ENCODE data around the gene RAPGEF1. TPM values are rescaled to one million over a fixed set of nuclear protein-coding genes. Genes with fewer than 3 reads are reported as not detected.

Gene RAPGEF1
- total RNA-seq, 2 experiments from 2014 or later, result 118 to 243 TPM

DNA sequence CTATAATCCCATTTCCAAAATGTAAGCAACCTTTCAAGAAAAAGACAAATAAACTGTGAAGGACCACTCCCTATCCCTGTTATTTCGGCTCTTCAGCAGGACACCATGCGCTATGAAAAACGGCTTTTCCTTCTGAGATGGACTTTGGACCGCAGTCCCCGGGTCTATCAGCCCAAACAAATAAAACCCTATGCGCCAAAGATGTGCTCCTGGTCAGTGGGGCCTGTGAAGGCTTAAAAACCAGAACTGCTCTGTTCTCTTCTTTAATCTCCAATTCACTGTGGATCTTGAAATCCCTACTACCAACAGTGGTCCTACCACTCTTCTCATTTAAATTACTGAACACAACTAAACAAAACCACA lies 33.3 kb downstream of the RAPGEF1 start:
- POLR2A ChIA-PET, result interaction anchor here (1.2 kb wide), 1 partner anchor 25 kb away, joined by 4 read pairs; no protein-coding TSS in a partner anchor
- H3K79me2 ChIP-seq (ENCODE audit: insufficient read depth, low read depth, low read length), result peaks cover 99% of the 10 kb centered on the region

DNA sequence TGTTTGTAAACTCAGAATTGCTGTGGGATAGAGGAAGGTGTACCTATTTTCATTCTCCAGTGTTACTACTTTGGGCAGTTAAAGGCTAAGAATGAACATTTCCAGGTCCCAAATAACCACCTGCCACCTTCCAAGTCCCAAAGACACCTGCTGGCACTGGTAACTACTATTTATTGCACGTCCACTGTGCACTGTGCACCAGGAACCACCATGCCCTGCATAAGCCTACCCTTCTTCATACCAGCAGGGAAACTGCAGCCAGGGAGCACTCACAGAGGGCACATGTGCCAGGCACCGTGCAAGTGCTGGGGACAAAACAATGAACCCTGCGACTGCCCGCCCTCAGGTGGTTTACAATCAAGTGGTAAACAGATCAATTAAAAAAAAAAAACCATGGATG lies 34.9 kb downstream of the RAPGEF1 start:
- Histone ChIP-seq H3K79me2 (ENCODE audit: insufficient read depth, low read depth, low read length) (peaks cover 99% of the 10 kb centered on the region), H3K9me3 (ENCODE audit: low read length) (no peaks in the 10 kb centered on the region), H3K36me3 (ENCODE audit: insufficient read depth, low read length) (peaks cover 25% of the 10 kb centered on the region; the same call in 1 of the 2 replicates), H4K20me1 (ENCODE audit: insufficient read depth, low read length) (peaks cover 47% of the 10 kb centered on the region), H3K9me2 (ENCODE audit: insufficient read depth, low read length) (no peaks in the 10 kb centered on the region), H3K4me1 (ENCODE audit: insufficient read depth, low read length, poor library complexity, severe bottlenecking) (peaks cover 77% of the 10 kb centered on the region), H2AFZ (ENCODE audit: low read length) (no peak overlapping the region), H3K27ac (ENCODE audit: low read depth, low read length, poor library complexity, severe bottlenecking) (peak overlapping the region; percentile 49), H3K4me2 (ENCODE audit: low read length) (peak overlapping the region; percentile 67), H3K4me3 (ENCODE audit: low read depth, low read length, poor library complexity, severe bottlenecking) (peak overlapping the region; percentile 23)
- intact Hi-C loops (cut with micrococcal nuclease; ENCODE audit: unreplicated experiment), result no loop called here
- POLR2A ChIA-PET, result interaction anchor here (0.7 kb wide), 1 partner anchor 20 kb away, joined by 3 read pairs; no protein-coding TSS in a partner anchor
- no TSS peak for BruUV-seq (replicated peaks)
- CTCF ChIA-PET (ENCODE audit: unreplicated experiment), result interaction anchor here (0.6 kb wide), 1 partner anchor 20 kb away, joined by 3 read pairs; no protein-coding TSS in a partner anchor
- no peak for DNase-seq (ENCODE audit: low spot score)
- TF ChIP-seq EZH2phosphoT487 (IDR thresholded peaks at IDR 0.05; ENCODE audit: borderline replicate concordance, low read depth, low read length), result no peak
- TF ChIP-seq, protein P1, sequence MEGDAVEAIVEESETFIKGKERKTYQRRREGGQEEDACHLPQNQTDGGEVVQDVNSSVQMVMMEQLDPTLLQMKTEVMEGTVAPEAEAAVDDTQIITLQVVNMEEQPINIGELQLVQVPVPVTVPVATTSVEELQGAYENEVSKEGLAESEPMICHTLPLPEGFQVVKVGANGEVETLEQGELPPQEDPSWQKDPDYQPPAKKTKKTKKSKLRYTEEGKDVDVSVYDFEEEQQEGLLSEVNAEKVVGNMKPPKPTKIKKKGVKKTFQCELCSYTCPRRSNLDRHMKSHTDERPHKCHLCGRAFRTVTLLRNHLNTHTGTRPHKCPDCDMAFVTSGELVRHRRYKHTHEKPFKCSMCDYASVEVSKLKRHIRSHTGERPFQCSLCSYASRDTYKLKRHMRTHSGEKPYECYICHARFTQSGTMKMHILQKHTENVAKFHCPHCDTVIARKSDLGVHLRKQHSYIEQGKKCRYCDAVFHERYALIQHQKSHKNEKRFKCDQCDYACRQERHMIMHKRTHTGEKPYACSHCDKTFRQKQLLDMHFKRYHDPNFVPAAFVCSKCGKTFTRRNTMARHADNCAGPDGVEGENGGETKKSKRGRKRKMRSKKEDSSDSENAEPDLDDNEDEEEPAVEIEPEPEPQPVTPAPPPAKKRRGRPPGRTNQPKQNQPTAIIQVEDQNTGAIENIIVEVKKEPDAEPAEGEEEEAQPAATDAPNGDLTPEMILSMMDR (conservative IDR thresholded peaks at IDR 0.05; ENCODE audit: low read length), result no peak

More for the DNA sequence above, 33.3 kb downstream of the RAPGEF1 start:
- no peak for TF ChIP-seq EZH2phosphoT487 (IDR thresholded peaks at IDR 0.05; ENCODE audit: borderline replicate concordance, low read depth, low read length)
- TF ChIP-seq, protein P1 (conservative IDR thresholded peaks at IDR 0.05; ENCODE audit: low read length), result no peak
- peaks cover 47% of the 10 kb centered on the region for H4K20me1 ChIP-seq (ENCODE audit: insufficient read depth, low read length)
- CTCF ChIA-PET (ENCODE audit: unreplicated experiment), result no interaction called here
- intact Hi-C loops (cut with micrococcal nuclease; ENCODE audit: unreplicated experiment), result no loop called here
- no peaks in the 10 kb centered on the region for H3K9me3 ChIP-seq (ENCODE audit: low read length)
- H2AFZ ChIP-seq (ENCODE audit: low read length), result no peak overlapping the region
- BruUV-seq (replicated peaks), result no TSS peak
- H3K4me3 ChIP-seq (ENCODE audit: low read depth, low read length, poor library complexity, severe bottlenecking), result no peak overlapping the region
- H3K27ac ChIP-seq (ENCODE audit: low read depth, low read length, poor library complexity, severe bottlenecking), result peak overlapping the region; percentile 4
- peak overlapping the region; percentile 67; the same call in 1 of the 2 replicates for H3K4me2 ChIP-seq (ENCODE audit: low read length)
- H3K4me1 ChIP-seq (ENCODE audit: insufficient read depth, low read length, poor library complexity, severe bottlenecking), result peaks cover 79% of the 10 kb centered on the region
- H3K9me2 ChIP-seq (ENCODE audit: insufficient read depth, low read length), result no peaks in the 10 kb centered on the region
- H3K36me3 ChIP-seq (ENCODE audit: insufficient read depth, low read length), result peaks cover 27% of the 10 kb centered on the region; the same call in 1 of the 2 replicates
- DNase-seq (ENCODE audit: low spot score), result no peak
